ENCODE results near the gene ACTN4.

GRCh38 chr19:38675611-38676010 is 28.2 kb downstream of the ACTN4 start:
- no peak for TF ChIP-seq EZH2 (IDR thresholded peaks at IDR 0.05; ENCODE audit: borderline replicate concordance, low read depth, low read length, severe bottlenecking)
- TF ChIP-seq CTCF (IDR thresholded peaks at IDR 0.05; ENCODE audit: borderline replicate concordance, extremely low read depth, low read length, poor library complexity, severe bottlenecking), result no peak

Measured in DND-41 (cell line).